Thoracic aorta (tissue), 2 donors: ENCODE results near the gene ACSS1. TPM values are rescaled to one million over a fixed set of nuclear protein-coding genes. Genes with fewer than 3 reads are reported as not detected.

Experiments used
- ATAC-seq: fragments of 150-250 bp; one replicate; pipeline ENCODE4 v1.8.0; 2017; ENCODE audit warnings: low read depth; ENCODE audit not compliant: insufficient number of reproducible peaks, low FRiP score
- DNase-seq: peaks from one replicate; pipeline ENCODE4 v3.0.0-alpha.2; 2020; ENCODE audit warnings: low spot score
- H3K27ac ChIP-seq, 2 donors: fragments of 200-600 bp; sonication (generic); 1 replicate in 1 of 2; 2 replicates in 1 of 2; pipeline ENCODE4 v1.5.1; 2016; ENCODE audit warnings: mild to moderate bottlenecking in 2 of 2, moderate library complexity in 2 of 2
- H3K27me3 ChIP-seq: fragments of 200-600 bp; sonication (generic); replicated peaks from 2 replicates; pipeline ENCODE4 v1.6.0; 2016; ENCODE audit warnings: mild to moderate bottlenecking; ENCODE audit not compliant: insufficient read depth
- H3K36me3 ChIP-seq: fragments of 200-600 bp; sonication (generic); one replicate; pipeline ENCODE4 v1.5.1; 2016
- H3K4me1 ChIP-seq, 2 donors: fragments of 200-600 bp; sonication (generic); 1 replicate in 1 of 2; 2 replicates in 1 of 2; pipeline versions ENCODE4 v1.5.1 to v1.6.0; 2016; ENCODE audit warnings: low read depth in 2 of 2, mild to moderate bottlenecking in 1 of 2; ENCODE audit not compliant: control insufficient read depth in 1 of 2
- H3K4me3 ChIP-seq: fragments of 200-600 bp; sonication (generic); 2 replicates; pipeline ENCODE4 v1.5.1; 2016; ENCODE audit warnings: mild to moderate bottlenecking
- H3K9me3 ChIP-seq: fragments of 200-600 bp; sonication (generic); 2 replicates; pipeline ENCODE4 v1.5.1; 2016
- CTCF ChIP-seq: fragments of 200-600 bp; sonication (generic); IDR thresholded peaks from one replicate; pipeline ENCODE4 v1.5.1; 2019; ENCODE audit warnings: antibody characterized with exemption
- total RNA-seq, 2 donors: library from RNA; depleted of rRNA; stranded (reverse); fragments of >200 nt; gene quantifications; one replicate each; pipeline versions ENCODE4 v1.1.0 to v1.2.3, GENCODE V29; 2016

The ACSS1 gene
- total RNA-seq, 2 donors from 2014 or later = 26.0 to 31.7 TPM

- no peak overlapping the region for H3K27ac ChIP-seq
- H3K36me3 ChIP-seq = peaks cover 15% of the 10 kb centered on the region
- no peak for ATAC-seq
- no peak for DNase-seq
- no peaks in the 10 kb centered on the region for H3K4me1 ChIP-seq
- no peaks in the 10 kb centered on the region for H3K27me3 ChIP-seq
- H3K4me3 ChIP-seq = no peak overlapping the region
- TF ChIP-seq CTCF = no peak
- H3K9me3 ChIP-seq = no peaks in the 10 kb centered on the region
These were observed 33.8 kb downstream of the ACSS1 start for GRCh38 chr20:25024171-25024570.

GRCh38 chr20:25023356-25023755 lies 34.6 kb downstream of the ACSS1 start:
- no peak overlapping the region for H3K4me3 ChIP-seq
- no peak overlapping the region for H3K27ac ChIP-seq
- H3K36me3 ChIP-seq = peaks cover 18% of the 10 kb centered on the region
- no peaks in the 10 kb centered on the region for H3K27me3 ChIP-seq
- no peaks in the 10 kb centered on the region for H3K4me1 ChIP-seq
- no peaks in the 10 kb centered on the region for H3K9me3 ChIP-seq
- ATAC-seq = no peak
- DNase-seq = no peak
- TF ChIP-seq CTCF = no peak

GRCh38 chr20:25022680-25023079 lies 35.3 kb downstream of the ACSS1 start:
- Histone ChIP-seq H3K27me3 (no peaks in the 10 kb centered on the region), H3K4me3 (no peak overlapping the region), H3K9me3 (no peaks in the 10 kb centered on the region), H3K27ac (no peak overlapping the region), H3K36me3 (peaks cover 18% of the 10 kb centered on the region), H3K4me1 (no peaks in the 10 kb centered on the region)
- no peak for TF ChIP-seq CTCF
- no peak for DNase-seq
- no peak for ATAC-seq

- Histone ChIP-seq H3K4me1 (no peaks in the 10 kb centered on the region), H3K36me3 (peaks cover 26% of the 10 kb centered on the region), H3K27ac (no peak overlapping the region), H3K9me3 (no peaks in the 10 kb centered on the region), H3K27me3 (no peaks in the 10 kb centered on the region), H3K4me3 (no peak overlapping the region)
- no peak for DNase-seq
- no peak for TF ChIP-seq CTCF
- no peak for ATAC-seq
These were observed 36.6 kb downstream of the ACSS1 start for GRCh38 chr20:25021336-25021735.

- no peak for DNase-seq
- Histone ChIP-seq H3K9me3 (no peaks in the 10 kb centered on the region), H3K4me1 (no peaks in the 10 kb centered on the region), H3K36me3 (peaks cover 29% of the 10 kb centered on the region), H3K27ac (no peak overlapping the region), H3K27me3 (no peaks in the 10 kb centered on the region), H3K4me3 (no peak overlapping the region)
- ATAC-seq = no peak
- TF ChIP-seq CTCF = no peak
These were observed 37.0 kb downstream of the ACSS1 start for GRCh38 chr20:25020901-25021301.
